A375 (cell line): ENCODE data around the gene TMSB4X. TPM values are rescaled to one million over a fixed set of nuclear protein-coding genes. Genes with fewer than 3 reads are reported as not detected.

ENCODE experiments used
- total RNA-seq: library from RNA; depleted of rRNA; stranded (reverse); fragments of >200 nt; shearing (Covaris generic); gene quantifications from 2 replicates; pipeline ENCODE4 v1.2.3, GENCODE V29; 2014; rRNA removed

Gene TMSB4X
- total RNA-seq: 155 and 187 TPM in 2 replicates

GRCh38 chrX:12974796-12975669, at the start of gene TMSB4X:
Gene TMSB4X (plus strand): TSS chrX:12975110.

Other genes with a start within 250 kb of the TMSB4X start
- 56.3 and 77.0 TPM in 2 replicates for gene PRPS2, start 183.7 kb upstream of the TMSB4X start, total RNA-seq
- not detected in 2 replicates for gene TLR7, start 108.0 kb upstream of the TMSB4X start, total RNA-seq
- gene TLR8, start 68.5 kb upstream of the TMSB4X start, total RNA-seq: not detected in 2 replicates
- gene FAM9C, start 69.5 kb downstream of the TMSB4X start, total RNA-seq: not detected in 2 replicates